ENCODE data around the gene SEPTIN12.

Gene SEPTIN12

GRCh38 chr16:4787627-4788482 is at the start of gene SEPTIN12:
Gene SEPTIN12, minus strand, starts transcription at chr16:4788345. Its CDS starts 700 bp downstream, at chr16:4787645.
- DNase-seq = no peak

GRCh38 chr16:4836727-4837126 is 48.6 kb upstream of the SEPTIN12 start:
- DNase-seq = no peak

- no peak for DNase-seq
Observed at GRCh38 chr16:4833584-4833983, 45.4 kb upstream of the SEPTIN12 start.

GRCh38 chr16:4832698-4833343 is 44.7 kb upstream of the SEPTIN12 start:
- no peak for DNase-seq

GRCh38 chr16:4831616-4832015 is 43.5 kb upstream of the SEPTIN12 start:
- DNase-seq = no peak

GRCh38 chr16:4830408-4830807 is 42.3 kb upstream of the SEPTIN12 start:
- no peak for DNase-seq

- no peak for DNase-seq
Observed at GRCh38 chr16:4828567-4829321, 40.6 kb upstream of the SEPTIN12 start.

GRCh38 chr16:4826980-4827379 is 38.8 kb upstream of the SEPTIN12 start:
- no peak for DNase-seq

GRCh38 chr16:4826526-4826925 is 38.4 kb upstream of the SEPTIN12 start:
- no peak for DNase-seq

GRCh38 chr16:4825196-4825595 is 37.1 kb upstream of the SEPTIN12 start:
- no peak for DNase-seq

GRCh38 chr16:4820652-4821051 is 32.5 kb upstream of the SEPTIN12 start:
- no peak for DNase-seq

GRCh38 chr16:4814542-4815173 is 26.5 kb upstream of the SEPTIN12 start:
- no peak for DNase-seq

GRCh38 chr16:4814046-4814445 is 25.9 kb upstream of the SEPTIN12 start:
- DNase-seq = no peak

- no peak for DNase-seq
Observed at GRCh38 chr16:4813251-4814003, 25.3 kb upstream of the SEPTIN12 start.

- DNase-seq = no peak
Observed at GRCh38 chr16:4811773-4812172, 23.6 kb upstream of the SEPTIN12 start.

- DNase-seq = no peak
Observed at GRCh38 chr16:4811242-4811641, 23.1 kb upstream of the SEPTIN12 start.

GRCh38 chr16:4806280-4806679 is 18.1 kb upstream of the SEPTIN12 start:
- no peak for DNase-seq

GRCh38 chr16:4805231-4805630 is 17.1 kb upstream of the SEPTIN12 start:
- DNase-seq = no peak

GRCh38 chr16:4803898-4804762 is 16.0 kb upstream of the SEPTIN12 start:
- DNase-seq = no peak

- no peak for DNase-seq
Observed at GRCh38 chr16:4803401-4803844, 15.3 kb upstream of the SEPTIN12 start.

- DNase-seq = peak; percentile 71 to 89
Observed at GRCh38 chr16:4802659-4803287, 14.6 kb upstream of the SEPTIN12 start.

All from NCI-H446 (cell line).